22Rv1 (cell line): ENCODE measurements around the gene RNF220.

ENCODE experiments used
- H3K27ac ChIP-seq: fragments of 450-650 bp; 2 replicates; pipeline ENCODE4 v1.5.1; 2017
- ZFX ChIP-seq: fragments of 450-650 bp; IDR thresholded peaks from 2 replicates; pipeline ENCODE4 v1.6.1; 2017; ENCODE audit warnings: antibody characterized with exemption, borderline replicate concordance
- TF ChIP-seq, protein P1 (sequence below): fragments of 450-650 bp; IDR thresholded peaks from 2 replicates; pipeline ENCODE4 v1.5.1; 2017; ENCODE audit warnings: mild to moderate bottlenecking

RNF220 gene

DNA sequence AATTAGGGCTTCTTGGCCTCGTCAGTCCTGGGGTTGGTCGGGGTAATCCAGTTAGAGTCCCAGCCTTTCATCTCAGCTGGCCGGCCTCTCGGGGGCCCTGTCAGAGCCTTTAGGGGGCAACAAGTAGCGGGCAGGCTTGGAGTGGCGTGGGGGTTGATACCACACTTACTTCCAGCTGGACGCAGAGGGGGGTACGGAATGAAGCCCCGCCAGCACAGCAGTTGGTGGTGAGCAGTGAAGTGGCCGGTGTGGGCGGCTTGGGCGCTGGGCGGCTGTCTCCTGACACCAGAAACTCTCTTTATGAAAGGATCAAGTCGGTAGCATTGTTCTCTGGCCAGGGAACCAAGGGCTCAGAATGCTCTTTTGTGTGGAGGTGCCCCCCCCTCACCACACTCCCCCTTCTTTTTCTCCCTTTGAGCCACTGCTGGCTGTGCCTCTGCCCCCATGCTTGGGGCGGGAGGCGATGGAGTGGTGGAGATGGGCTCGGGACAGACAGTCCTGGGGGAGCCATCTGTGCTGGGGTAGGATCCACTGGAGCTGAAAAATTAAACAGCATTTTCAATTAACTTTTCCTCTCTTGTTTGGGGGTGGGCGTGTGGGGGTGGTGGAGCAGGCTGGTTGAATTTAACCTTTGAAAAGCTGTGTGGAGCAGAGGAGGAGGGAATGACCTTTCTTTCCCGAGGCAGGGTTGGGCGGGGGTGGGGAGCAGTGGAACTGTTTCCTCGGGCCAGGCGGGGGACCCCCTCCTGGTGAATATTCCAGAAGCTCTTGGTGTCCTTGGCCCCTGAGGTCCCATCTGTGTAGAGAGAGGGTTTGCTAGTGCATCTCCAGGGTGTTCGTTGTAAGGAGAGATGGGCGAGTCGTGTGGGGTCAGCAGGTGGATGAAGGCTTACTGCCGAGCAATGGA, 102.7 kb downstream of the RNF220 start:
- H3K27ac ChIP-seq = no peak overlapping the region
- TF ChIP-seq ZFX = no peak
- TF ChIP-seq, protein P1, sequence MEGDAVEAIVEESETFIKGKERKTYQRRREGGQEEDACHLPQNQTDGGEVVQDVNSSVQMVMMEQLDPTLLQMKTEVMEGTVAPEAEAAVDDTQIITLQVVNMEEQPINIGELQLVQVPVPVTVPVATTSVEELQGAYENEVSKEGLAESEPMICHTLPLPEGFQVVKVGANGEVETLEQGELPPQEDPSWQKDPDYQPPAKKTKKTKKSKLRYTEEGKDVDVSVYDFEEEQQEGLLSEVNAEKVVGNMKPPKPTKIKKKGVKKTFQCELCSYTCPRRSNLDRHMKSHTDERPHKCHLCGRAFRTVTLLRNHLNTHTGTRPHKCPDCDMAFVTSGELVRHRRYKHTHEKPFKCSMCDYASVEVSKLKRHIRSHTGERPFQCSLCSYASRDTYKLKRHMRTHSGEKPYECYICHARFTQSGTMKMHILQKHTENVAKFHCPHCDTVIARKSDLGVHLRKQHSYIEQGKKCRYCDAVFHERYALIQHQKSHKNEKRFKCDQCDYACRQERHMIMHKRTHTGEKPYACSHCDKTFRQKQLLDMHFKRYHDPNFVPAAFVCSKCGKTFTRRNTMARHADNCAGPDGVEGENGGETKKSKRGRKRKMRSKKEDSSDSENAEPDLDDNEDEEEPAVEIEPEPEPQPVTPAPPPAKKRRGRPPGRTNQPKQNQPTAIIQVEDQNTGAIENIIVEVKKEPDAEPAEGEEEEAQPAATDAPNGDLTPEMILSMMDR = no peak

DNA sequence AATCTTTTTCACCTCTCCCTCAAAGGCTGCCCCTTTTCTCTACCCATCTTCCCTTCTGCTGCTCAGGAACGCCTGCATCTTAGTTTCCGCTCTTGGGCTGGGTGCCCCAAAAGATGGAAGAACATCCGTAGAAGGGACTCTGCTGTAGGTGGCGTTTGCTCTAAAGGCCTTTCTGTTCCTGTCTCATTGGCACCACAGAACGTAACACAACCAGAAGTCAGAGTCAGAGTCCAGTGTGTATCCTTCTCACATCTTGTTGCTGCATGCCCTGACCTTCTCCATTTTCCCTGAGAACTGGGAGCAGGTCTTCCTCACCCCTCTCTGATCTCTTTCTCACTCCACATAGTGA, 103.3 kb downstream of the RNF220 start:
- no peak for TF ChIP-seq ZFX
- TF ChIP-seq, protein P1 = no peak

DNA sequence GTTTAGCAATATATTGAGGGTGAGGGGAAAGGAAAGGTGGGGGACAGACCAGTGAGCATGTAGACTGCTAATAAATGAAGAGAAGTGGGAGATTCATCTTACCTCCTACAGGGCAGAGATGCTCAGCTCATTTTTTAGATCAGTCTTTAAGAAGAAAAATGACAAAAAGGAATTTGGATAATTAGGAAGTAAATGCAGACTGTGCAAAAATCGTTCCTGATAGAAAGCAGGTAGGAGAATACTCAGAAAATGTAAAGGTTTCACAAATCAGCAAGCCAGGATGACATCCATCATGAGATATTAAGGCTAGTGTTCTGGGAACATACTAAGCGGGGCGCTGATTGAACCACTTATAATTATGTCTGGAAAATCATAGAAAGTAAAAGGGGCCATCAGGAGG, 106.3 kb downstream of the RNF220 start:
- no peak for TF ChIP-seq ZFX
- TF ChIP-seq, protein P1 = no peak
- H3K27ac ChIP-seq = no peak overlapping the region

More for the DNA sequence above, 103.3 kb downstream of the RNF220 start:
- no peak overlapping the region for H3K27ac ChIP-seq

DNA sequence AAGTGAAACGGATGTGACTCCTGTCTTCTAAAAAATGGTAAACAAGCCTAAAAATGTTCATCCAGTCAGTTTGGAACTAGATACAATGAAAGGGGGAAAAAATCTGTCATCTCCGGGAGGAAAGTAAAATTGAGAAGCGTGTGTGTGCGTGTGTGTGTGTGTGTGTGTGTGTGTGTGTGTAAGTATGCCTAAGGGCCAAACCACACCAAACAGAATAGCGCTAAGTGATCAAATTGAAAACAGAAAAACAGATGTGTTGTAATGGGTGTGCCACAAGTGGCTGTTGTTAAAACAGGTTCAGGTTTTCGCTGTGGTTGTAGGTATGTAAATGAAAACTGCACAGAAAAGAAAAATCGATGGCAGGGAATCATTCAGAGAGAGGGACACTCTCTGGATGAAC, 106.7 kb downstream of the RNF220 start:
- TF ChIP-seq ZFX = no peak
- TF ChIP-seq, protein P1 = no peak
- no peak overlapping the region for H3K27ac ChIP-seq

DNA sequence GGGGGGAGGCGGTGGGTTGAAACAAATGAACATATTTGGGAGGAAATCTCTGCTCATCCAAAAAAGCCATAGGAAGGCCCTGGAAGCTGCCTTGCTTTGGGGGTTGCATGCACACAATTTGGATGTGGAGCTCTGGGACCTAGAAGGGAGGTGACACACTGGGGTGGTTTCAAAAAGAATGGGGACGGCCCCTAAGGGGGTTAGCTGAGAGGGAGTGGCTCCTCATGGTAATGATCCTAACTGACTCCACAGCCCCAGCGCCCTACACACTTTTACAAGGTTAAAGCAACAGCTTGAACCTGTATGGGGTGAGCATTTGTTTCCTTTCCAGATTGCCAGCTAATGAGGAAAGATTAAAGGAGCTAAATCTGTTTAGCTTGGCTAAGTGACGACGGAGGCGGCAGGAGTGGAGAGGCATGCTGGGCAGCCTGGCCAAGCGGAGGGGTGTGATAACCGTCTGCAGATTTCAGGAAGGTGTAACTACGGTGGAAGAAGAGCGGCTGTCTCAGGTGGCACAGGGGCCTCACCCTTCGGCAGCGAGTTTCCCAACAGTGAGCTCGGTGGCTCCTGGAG, 107.3 kb downstream of the RNF220 start:
- no peak overlapping the region for H3K27ac ChIP-seq
- TF ChIP-seq, protein P1 = no peak
- no peak for TF ChIP-seq ZFX

DNA sequence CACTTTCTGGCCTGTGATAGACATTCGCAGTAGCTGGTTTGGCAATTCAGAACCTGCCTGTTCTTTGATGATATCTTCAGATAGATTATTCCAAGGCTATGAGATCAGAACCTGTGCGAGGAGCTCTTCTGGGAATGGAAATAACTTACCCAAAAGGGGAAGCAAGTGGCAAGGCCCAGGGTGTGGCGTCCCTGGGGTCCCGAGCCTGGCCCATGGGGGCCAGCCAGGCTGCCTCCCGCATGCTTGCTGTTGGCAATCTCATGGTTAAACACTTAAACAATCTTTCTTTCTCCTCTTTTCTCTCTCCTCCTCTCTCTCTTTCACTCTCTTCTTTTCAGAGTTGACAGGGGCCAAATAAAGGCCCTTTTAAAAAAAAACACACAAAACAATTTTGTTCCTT, 108.1 kb downstream of the RNF220 start:
- no peak overlapping the region for H3K27ac ChIP-seq
- TF ChIP-seq ZFX = no peak
- TF ChIP-seq, protein P1 = no peak

DNA sequence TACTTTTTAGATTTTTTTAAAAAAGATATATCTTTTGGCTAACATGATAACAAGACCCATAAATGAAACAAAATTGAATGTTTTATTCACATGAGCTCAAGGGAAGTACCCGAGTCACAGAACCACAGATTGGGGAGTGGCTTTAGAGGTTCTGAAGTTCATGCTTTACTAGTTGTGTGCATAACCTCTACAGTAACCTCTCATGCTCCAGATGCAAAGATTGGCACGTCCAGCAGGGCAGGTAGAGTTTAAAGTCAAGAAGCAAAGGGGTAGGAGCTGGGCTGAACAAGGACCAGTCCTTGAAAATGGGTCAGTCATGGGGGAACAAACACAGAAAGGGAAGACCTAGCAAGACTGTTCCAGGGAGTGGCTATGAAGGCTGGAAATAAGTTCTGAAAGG, 109.6 kb downstream of the RNF220 start:
- TF ChIP-seq, protein P1 = no peak
- no peak for TF ChIP-seq ZFX
- H3K27ac ChIP-seq = no peak overlapping the region
